GM12878 (cell line): ENCODE data around the gene HS6ST3. TPM values are rescaled to one million over a fixed set of nuclear protein-coding genes. Genes with fewer than 3 reads are reported as not detected.

ENCODE experiments used
- ATAC-seq: fragments of 200-7000 bp; cut with Tn5 transposase; 3 replicates; pipeline ENCODE4 v1.9.1; 2020; ENCODE audit warnings: mild to moderate bottlenecking, moderate library complexity
- BruUV-seq: library from RNA; stranded (reverse); fragments of 400-500 nt; replicated peaks from 2 replicates; lab custom pipeline; 2021; lab: Mats Ljungman, UMichigan
- CTCF ChIA-PET: fragments of 300-600 bp; sonication (Branson Sonifier 250); formaldehyde crosslinking; extraction: SDS; loops from one replicate; lab custom pipeline; 2021; ENCODE audit warnings: inconsistent platforms; lab: Yijun Ruan, JAX
- POLR2A ChIA-PET: fragments of 350-600 bp; formaldehyde crosslinking; extraction: SDS; loops from one replicate; lab custom pipeline; 2021; ENCODE audit warnings: inconsistent platforms; lab: Charles Lee
- RAD21 ChIA-PET: fragments of 300-600 bp; sonication (Branson Sonifier 250); formaldehyde crosslinking; loops from one replicate; lab custom pipeline; 2023; ENCODE audit warnings: antibody characterized with exemption; ENCODE audit not compliant: unreplicated experiment; lab: Charles Lee
- SMC1A ChIA-PET: fragments of 300-600 bp; sonication (Branson Sonifier 250); formaldehyde crosslinking; loops from one replicate; lab custom pipeline; 2023; ENCODE audit not compliant: unreplicated experiment, uncharacterized antibody; lab: Charles Lee
- DNase-seq: peaks from one replicate; pipeline ENCODE4 v3.0.0-alpha.2; 2011; ENCODE audit warnings: low read depth, low spot score
- FAIRE-seq: peaks from 3 replicates; lab custom pipeline; 2011; peaks lifted over from hg19 to GRCh38; lab: Jason Lieb, UNC
- H2AFZ ChIP-seq: 2 replicates; pipeline ENCODE4 v1.6.0; 2011; ENCODE audit warnings: low read depth, low read length, control low read depth; ENCODE audit not compliant: control insufficient read depth
- H3K27ac ChIP-seq: 2 replicates; pipeline ENCODE4 v1.5.1; 2011; ENCODE audit warnings: control low read depth; ENCODE audit not compliant: control insufficient read depth, insufficient read depth
- H3K27me3 ChIP-seq, 2 experiments: replicated peaks in 1 of 2; 2 replicates each; pipeline versions ENCODE4 v1.6.0 to v1.6.1; 2011; ENCODE audit warnings: low read length in 1 of 2; ENCODE audit not compliant: control insufficient read depth in 2 of 2, insufficient read depth in 2 of 2
- H3K36me3 ChIP-seq, 2 experiments: 2 replicates each; pipeline ENCODE4 v1.5.1; 2011; ENCODE audit warnings: low read length in 1 of 2; ENCODE audit not compliant: control insufficient read depth in 2 of 2, insufficient read depth in 2 of 2
- H3K4me1 ChIP-seq: 2 replicates; pipeline ENCODE4 v1.6.1; 2011; ENCODE audit warnings: mild to moderate bottlenecking, low read length, moderate library complexity, mixed read lengths; ENCODE audit not compliant: control insufficient read depth, insufficient read depth
- H3K4me2 ChIP-seq: 2 replicates; pipeline ENCODE4 v1.6.0; 2011; ENCODE audit warnings: control low read depth; ENCODE audit not compliant: control insufficient read depth, insufficient read depth
- H3K4me3 ChIP-seq: fragments of 200-600 bp; sonication (generic); 2 replicates; pipeline ENCODE4 v1.5.1; 2016
- H3K79me2 ChIP-seq: 2 replicates; pipeline ENCODE4 v1.6.0; 2011; ENCODE audit warnings: low read length; ENCODE audit not compliant: control insufficient read depth, insufficient read depth
- H3K9ac ChIP-seq: 2 replicates; pipeline ENCODE4 v1.8.0; 2011; ENCODE audit warnings: low read length, control low read depth, mixed read lengths; ENCODE audit not compliant: control insufficient read depth, insufficient read depth
- H3K9me3 ChIP-seq: replicated peaks from 3 replicates; pipeline ENCODE4 v1.5.1; 2011; ENCODE audit warnings: mild to moderate bottlenecking, low read length; ENCODE audit not compliant: control insufficient read depth, insufficient read depth
- H4K20me1 ChIP-seq: 2 replicates; pipeline ENCODE4 v1.6.0; 2011; ENCODE audit not compliant: control insufficient read depth, insufficient read depth
- MEF2B ChIP-seq: fragments of 450-650 bp; IDR thresholded peaks from 2 replicates; pipeline ENCODE4 v1.6.1; 2018; ENCODE audit warnings: mild to moderate bottlenecking, moderate library complexity; ENCODE audit not compliant: partially characterized antibody, poor library complexity, severe bottlenecking
- NFYB ChIP-seq: IDR thresholded peaks from 2 replicates; pipeline ENCODE4 v1.6.1; 2011; ENCODE audit warnings: low read depth, mild to moderate bottlenecking, low read length, improper control_type of control experiment, moderate library complexity; ENCODE audit not compliant: insufficient read depth
- PML ChIP-seq: IDR thresholded peaks from 2 replicates; pipeline ENCODE4 v1.6.1; 2012; ENCODE audit warnings: low read length, inconsistent platforms
- TBL1XR1 ChIP-seq: IDR thresholded peaks from 2 replicates; pipeline ENCODE4 v1.6.1; 2012; ENCODE audit warnings: low read depth, low read length, improper control_type of control experiment
- WGBS: methylation state at CpG from one replicate; pipeline ENCODE4 v1.1.6; 2016; ENCODE audit warnings: low lambda C conversion rate; ENCODE audit not compliant: insufficient replicate concordance, insufficient coverage; ENCODE audit errors: missing lambda C conversion rate; 5-methylcytosine and 5-hydroxymethylcytosine counted together
- in situ Hi-C: fragments of 300-500 bp; cut with MboI; formaldehyde crosslinking; loops from 9 replicates; pipeline ENCODE4 v1.14.3; 2018; ENCODE audit warnings: mixed read lengths
- intact Hi-C: fragments of 100-400 bp; cut with micrococcal nuclease; formaldehyde crosslinking; loops from one replicate; pipeline ENCODE4 v1.14.2; 2022; ENCODE audit not compliant: unreplicated experiment
- polyA plus RNA-seq, 11 experiments: library from polyadenylated mRNA; depleted of rRNA in 4 of 11; unstranded in 6 of 11; stranded (reverse) in 5 of 11; fragments of >200 nt; fragmentation: Nextera tagmentation in 4 of 11; fragmentation: Illumina TruSeq in 1 of 11; extraction: Ambion mirVana in 4 of 11; extraction: Trizol in 1 of 11; gene quantifications; 1 replicate in 1 of 11; 2 replicates in 10 of 11; pipeline versions ENCODE4 v1.2.1 to v1.2.3, GENCODE V29; 2011 to 2016; ENCODE audit warnings: inconsistent platforms in 2 of 11, missing spikeins in 2 of 11, low read depth in 1 of 11
- total RNA-seq, 4 experiments: library from RNA; depleted of rRNA in 3 of 4; stranded (reverse); fragments of >200 nt in 3 of 4; fragmentation: Illumina TruSeq in 1 of 4; extraction: Trizol in 1 of 4; gene quantifications; 2 replicates each; pipeline versions ENCODE4 v1.2.1 to v1.2.3, GENCODE V29; 2013 to 2021

HS6ST3 gene
- total and polyA plus RNA-seq, 10 of the 15 experiments (the other 5 are each of a cell fraction or from before 2014, with no cell fraction given), result under 0.01 to 2.9 TPM; not detected in 8

DNA sequence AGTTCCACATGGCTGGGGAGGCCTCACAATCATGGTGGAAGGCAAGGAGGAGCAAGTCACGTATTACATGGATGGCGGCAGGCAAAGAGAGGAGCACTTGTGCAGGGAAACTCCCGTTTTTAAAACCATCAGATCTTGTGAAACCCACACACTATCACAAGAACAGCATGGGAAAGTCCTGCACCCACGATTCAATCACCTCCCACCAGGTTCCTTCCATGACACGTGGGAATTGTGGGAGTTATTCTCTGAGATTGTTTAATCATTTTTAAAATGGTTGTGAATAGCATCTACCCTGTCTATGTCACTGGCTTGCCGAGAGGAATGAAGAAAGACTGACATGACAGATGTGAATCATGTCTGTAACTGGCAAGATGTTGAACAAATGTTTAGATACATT, 301.7 kb downstream of the HS6ST3 start:
- no peak for FAIRE-seq
- no peaks in the 10 kb centered on the region for H3K27me3 ChIP-seq
- no TSS peak for BruUV-seq

DNA sequence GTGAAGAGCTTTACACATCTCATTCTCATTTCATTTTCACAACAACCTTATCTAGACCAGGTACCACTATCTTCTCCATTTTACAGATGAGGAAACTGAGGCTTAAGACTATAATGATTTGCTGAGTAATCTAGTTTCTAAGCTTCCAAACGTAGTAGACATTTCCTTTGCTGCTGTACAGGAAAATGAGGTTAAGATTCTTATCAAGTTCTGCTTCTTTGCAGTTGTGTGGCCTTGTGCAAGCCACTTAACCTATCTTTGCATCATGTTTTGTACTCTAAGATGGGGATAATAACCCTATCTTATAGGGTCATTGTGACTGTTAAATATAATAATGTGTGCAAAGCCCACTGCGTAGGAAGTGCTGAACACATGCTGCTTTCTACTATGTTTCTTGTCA, 307.9 kb downstream of the HS6ST3 start:
- no peak overlapping the region for H3K9ac ChIP-seq
- no peak overlapping the region for H3K27ac ChIP-seq
- no peaks in the 10 kb centered on the region for H3K4me1 ChIP-seq
- ChIA-PET POLR2A (no interaction called here), CTCF (no interaction called here), RAD21 (no interaction called here)
- DNase-seq, result no peak
- H2AFZ ChIP-seq, result no peak overlapping the region
- H3K79me2 ChIP-seq, result no peaks in the 10 kb centered on the region
- H3K9me3 ChIP-seq, result no peaks in the 10 kb centered on the region; the same call in 2 of the 3 replicates
- H3K27me3 ChIP-seq, result no peaks in the 10 kb centered on the region
- no TSS peak for BruUV-seq
- TF ChIP-seq NFYB, result no peak
- TF ChIP-seq PML, result no peak
- TF ChIP-seq, all 136 proteins: peak for 0
- H4K20me1 ChIP-seq, result no peaks in the 10 kb centered on the region
- FAIRE-seq (no peak), ATAC-seq (no peak)
- intact Hi-C loops, result no loop called here
- 32% methylated on average over 2 of the region's 2 CpGs for WGBS
- H3K36me3 ChIP-seq, result no peaks in the 10 kb centered on the region
- no peak overlapping the region for H3K4me2 ChIP-seq
- SMC1A ChIA-PET, result no interaction called here
- no peak overlapping the region for H3K4me3 ChIP-seq
- in situ Hi-C loops, result no loop called here

More for the DNA sequence above, 301.7 kb downstream of the HS6ST3 start:
- WGBS, result 23% methylated on average over 6 of the region's 6 CpGs
- SMC1A ChIA-PET, result no interaction called here
- DNase-seq (no peak), ATAC-seq (no peak)
- in situ Hi-C loops (no loop called here), intact Hi-C loops (no loop called here)
- Histone ChIP-seq H3K9ac (no peak overlapping the region), H3K4me3 (no peak overlapping the region), H2AFZ (no peak overlapping the region), H4K20me1 (no peaks in the 10 kb centered on the region), H3K9me3 (no peaks in the 10 kb centered on the region; the same call in 2 of the 3 replicates), H3K4me1 (no peaks in the 10 kb centered on the region), H3K36me3 (no peaks in the 10 kb centered on the region), H3K4me2 (no peak overlapping the region), H3K79me2 (no peaks in the 10 kb centered on the region), H3K27ac (no peak overlapping the region)
- RAD21 ChIA-PET, result no interaction called here
- POLR2A ChIA-PET, result no interaction called here
- TF ChIP-seq MEF2B (peak; percentile 24), TBL1XR1 (no peak)
- CTCF ChIA-PET, result no interaction called here
